ENCODE results near the gene NOP53. TPM values are rescaled to one million over a fixed set of nuclear protein-coding genes. Genes with fewer than 3 reads are reported as not detected.
"Not testable (repeated sequence)": the region's sequence is repeated elsewhere in the genome, so short reads cannot be mapped to it uniquely, and the experiment has no call there.

NOP53 gene
- total RNA-seq, 1 experiment from 2014 or later: 48.9 TPM

- DNase-seq (ENCODE audit: low read depth in 1 of 2, low spot score in 2 of 2): peak; percentile 73 to 84
- H3K27me3 ChIP-seq (replicated peaks): no peaks in the 10 kb centered on the region
- H3K9me3 ChIP-seq (replicated peaks): no peaks in the 10 kb centered on the region
- H3K4me1 ChIP-seq (replicated peaks): peaks cover 25% of the 10 kb centered on the region
- peaks cover 6% of the 10 kb centered on the region for H3K36me3 ChIP-seq
- H3K4me3 ChIP-seq: no peak overlapping the region
- no peak overlapping the region for H3K27ac ChIP-seq
Measured at GRCh38 chr19:47707135-47707925, 38.0 kb upstream of the NOP53 start.

- Histone ChIP-seq H3K27me3 (replicated peaks) (no peaks in the 10 kb centered on the region), H3K4me1 (replicated peaks) (peaks cover 16% of the 10 kb centered on the region), H3K9me3 (replicated peaks) (no peaks in the 10 kb centered on the region), H3K36me3 (peaks cover 23% of the 10 kb centered on the region), H3K4me3 (no peak overlapping the region), H3K27ac (no peak overlapping the region)
- DNase-seq (ENCODE audit: low read depth in 1 of 2, low spot score in 2 of 2): no peak
Measured at GRCh38 chr19:47711652-47712242, 33.6 kb upstream of the NOP53 start.

- Histone ChIP-seq H3K9me3 (replicated peaks) (no peaks in the 10 kb centered on the region), H3K27me3 (replicated peaks) (no peaks in the 10 kb centered on the region), H3K36me3 (peaks cover 39% of the 10 kb centered on the region), H3K4me1 (replicated peaks) (peaks cover 27% of the 10 kb centered on the region), H3K27ac (peak within 1 kb of the TSS; percentile 48; the same call in 1 of the 2 replicates), H3K4me3 (peak within 1 kb of the TSS; percentile 86)
- peak; percentile 80 to 81 for DNase-seq (ENCODE audit: low read depth in 1 of 2, low spot score in 2 of 2)
Measured at GRCh38 chr19:47713046-47714021, 32.0 kb upstream of the NOP53 start, which contains the start of gene EHD2. Gene EHD2 (plus strand): TSS chr19:47713422. CDS start chr19:47716613, 3,191 bp downstream.

- H3K4me1 ChIP-seq (replicated peaks): peaks cover 37% of the 10 kb centered on the region
- no peak for DNase-seq (ENCODE audit: low read depth in 1 of 2, low spot score in 2 of 2)
- H3K36me3 ChIP-seq: peaks cover 41% of the 10 kb centered on the region
- H3K4me3 ChIP-seq: peak overlapping the region; percentile 86
- no peaks in the 10 kb centered on the region for H3K27me3 ChIP-seq (replicated peaks)
- no peaks in the 10 kb centered on the region for H3K9me3 ChIP-seq (replicated peaks)
- no peak overlapping the region for H3K27ac ChIP-seq
Measured at GRCh38 chr19:47714339-47714738, 31.0 kb upstream of the NOP53 start.

- H3K9me3 ChIP-seq (replicated peaks); DNase-seq (ENCODE audit: low read depth in 1 of 2, low spot score in 2 of 2); H3K27ac ChIP-seq; H3K27me3 ChIP-seq (replicated peaks): not testable (repeated sequence)
- H3K4me1 ChIP-seq (replicated peaks): peaks cover 42% of the 10 kb centered on the region
- peak overlapping the region; percentile 86 for H3K4me3 ChIP-seq
- peaks cover 41% of the 10 kb centered on the region for H3K36me3 ChIP-seq
Measured at GRCh38 chr19:47714855-47715254, 30.5 kb upstream of the NOP53 start.

- no peaks in the 10 kb centered on the region for H3K9me3 ChIP-seq (replicated peaks)
- peaks cover 58% of the 10 kb centered on the region for H3K4me1 ChIP-seq (replicated peaks)
- no peak overlapping the region for H3K4me3 ChIP-seq
- no peak overlapping the region for H3K27ac ChIP-seq
- H3K36me3 ChIP-seq: peaks cover 56% of the 10 kb centered on the region
- no peaks in the 10 kb centered on the region for H3K27me3 ChIP-seq (replicated peaks)
- no peak for DNase-seq (ENCODE audit: low read depth in 1 of 2, low spot score in 2 of 2)
Measured at GRCh38 chr19:47716270-47716937, 28.9 kb upstream of the NOP53 start.

GRCh38 chr19:47718415-47719046, 26.8 kb upstream of the NOP53 start:
- not testable (repeated sequence) for H3K9me3 ChIP-seq (replicated peaks); H3K4me3 ChIP-seq; DNase-seq (ENCODE audit: low read depth in 1 of 2, low spot score in 2 of 2); H3K27me3 ChIP-seq (replicated peaks)
- peaks cover 77% of the 10 kb centered on the region for H3K4me1 ChIP-seq (replicated peaks)
- peaks cover 70% of the 10 kb centered on the region for H3K36me3 ChIP-seq
- peak overlapping the region; percentile 59 for H3K27ac ChIP-seq

- Histone ChIP-seq H3K4me3 (no peak overlapping the region), H3K9me3 (replicated peaks) (no peaks in the 10 kb centered on the region)
- DNase-seq (ENCODE audit: low read depth in 1 of 2, low spot score in 2 of 2): peak; percentile 95 to 98
Measured at GRCh38 chr19:47719047-47719859, 26.1 kb upstream of the NOP53 start.

GRCh38 chr19:47720669-47721422, 24.5 kb upstream of the NOP53 start:
- no peak overlapping the region for H3K4me3 ChIP-seq
- H3K4me1 ChIP-seq (replicated peaks): peaks cover 65% of the 10 kb centered on the region
- H3K36me3 ChIP-seq: peaks cover 78% of the 10 kb centered on the region
- no peak for DNase-seq (ENCODE audit: low read depth in 1 of 2, low spot score in 2 of 2)
- no peaks in the 10 kb centered on the region for H3K27me3 ChIP-seq (replicated peaks)
- no peaks in the 10 kb centered on the region for H3K9me3 ChIP-seq (replicated peaks)
- no peak overlapping the region for H3K27ac ChIP-seq

More at GRCh38 chr19:47719047-47719859, 26.1 kb upstream of the NOP53 start:
- Histone ChIP-seq H3K36me3 (peaks cover 76% of the 10 kb centered on the region), H3K27me3 (replicated peaks) (no peaks in the 10 kb centered on the region), H3K27ac (peak overlapping the region; percentile 59), H3K4me1 (replicated peaks) (peaks cover 74% of the 10 kb centered on the region)

GRCh38 chr19:47723581-47723940, 21.8 kb upstream of the NOP53 start:
- Histone ChIP-seq H3K27ac (peak overlapping the region; percentile 81), H3K4me3 (no peak overlapping the region), H3K4me1 (replicated peaks) (peaks cover 79% of the 10 kb centered on the region), H3K27me3 (replicated peaks) (no peaks in the 10 kb centered on the region), H3K9me3 (replicated peaks) (no peaks in the 10 kb centered on the region), H3K36me3 (peaks cover 79% of the 10 kb centered on the region)
- DNase-seq (ENCODE audit: low read depth in 1 of 2, low spot score in 2 of 2): no peak

GRCh38 chr19:47725759-47726401, 19.5 kb upstream of the NOP53 start:
- H3K4me1 ChIP-seq (replicated peaks): peaks cover 71% of the 10 kb centered on the region
- no peaks in the 10 kb centered on the region for H3K27me3 ChIP-seq (replicated peaks)
- DNase-seq (ENCODE audit: low read depth in 1 of 2, low spot score in 2 of 2): no peak
- peaks cover 89% of the 10 kb centered on the region for H3K36me3 ChIP-seq
- H3K4me3 ChIP-seq: no peak overlapping the region
- no peaks in the 10 kb centered on the region for H3K9me3 ChIP-seq (replicated peaks)
- peak overlapping the region; percentile 21; the same call in 1 of the 2 replicates for H3K27ac ChIP-seq
